ENCODE results near the gene JARID2. TPM values are rescaled to one million over a fixed set of nuclear protein-coding genes. Genes with fewer than 3 reads are reported as not detected.

JARID2 gene
- total RNA-seq, 1 donor from 2014 or later = 43.9 TPM

GRCh38 chr6:15352220-15352619, 106.4 kb downstream of the JARID2 start:
- H3K4me1 Mint-ChIP-seq (ENCODE audit: unreplicated experiment) = peaks cover 63% of the 10 kb centered on the region
- no peak for TF ChIP-seq CTCF (conservative IDR thresholded peaks at IDR 0.05)
- H3K27ac Mint-ChIP-seq = no peak overlapping the region
- DNase-seq (ENCODE audit: extremely low spot score, unreplicated experiment) = no peak
- H3K4me3 Mint-ChIP-seq = no peak overlapping the region
- peaks cover 6% of the 10 kb centered on the region for H3K36me3 Mint-ChIP-seq
- no peaks in the 10 kb centered on the region for H3K9me3 Mint-ChIP-seq
- H3K27me3 Mint-ChIP-seq = no peaks in the 10 kb centered on the region

- Mint-ChIP-seq H3K27ac (no peak overlapping the region), H3K4me3 (no peak overlapping the region), H3K27me3 (no peaks in the 10 kb centered on the region), H3K9me3 (no peaks in the 10 kb centered on the region), H3K4me1 (ENCODE audit: unreplicated experiment) (peaks cover 69% of the 10 kb centered on the region), H3K36me3 (peaks cover 6% of the 10 kb centered on the region)
- no peak for TF ChIP-seq CTCF (conservative IDR thresholded peaks at IDR 0.05)
- no peak for DNase-seq (ENCODE audit: extremely low spot score, unreplicated experiment)
Observed at GRCh38 chr6:15352845-15353244, 107.0 kb downstream of the JARID2 start.

- Mint-ChIP-seq H3K4me1 (ENCODE audit: unreplicated experiment) (peaks cover 73% of the 10 kb centered on the region), H3K27ac (no peak overlapping the region), H3K9me3 (no peaks in the 10 kb centered on the region)
Observed at GRCh38 chr6:15355683-15356099, 109.8 kb downstream of the JARID2 start.

GRCh38 chr6:15356179-15356578, 110.3 kb downstream of the JARID2 start:
- no peak for DNase-seq (ENCODE audit: extremely low spot score, unreplicated experiment)
- Mint-ChIP-seq H3K4me3 (no peak overlapping the region), H3K27ac (no peak overlapping the region), H3K36me3 (no peaks in the 10 kb centered on the region), H3K9me3 (no peaks in the 10 kb centered on the region), H3K4me1 (ENCODE audit: unreplicated experiment) (peaks cover 73% of the 10 kb centered on the region), H3K27me3 (no peaks in the 10 kb centered on the region)
- no peak for TF ChIP-seq CTCF (conservative IDR thresholded peaks at IDR 0.05)

More at GRCh38 chr6:15355683-15356099, 109.8 kb downstream of the JARID2 start:
- Mint-ChIP-seq H3K36me3 (no peaks in the 10 kb centered on the region), H3K4me3 (no peak overlapping the region), H3K27me3 (no peaks in the 10 kb centered on the region)
- no peak for DNase-seq (ENCODE audit: extremely low spot score, unreplicated experiment)
- TF ChIP-seq CTCF (conservative IDR thresholded peaks at IDR 0.05) = no peak

GRCh38 chr6:15356937-15357336, 111.1 kb downstream of the JARID2 start:
- no peak for TF ChIP-seq CTCF (conservative IDR thresholded peaks at IDR 0.05)

GRCh38 chr6:15357782-15358181, 111.9 kb downstream of the JARID2 start:
- peak overlapping the region; percentile 4 for H3K4me3 Mint-ChIP-seq
- no peak for TF ChIP-seq CTCF (conservative IDR thresholded peaks at IDR 0.05)
- no peaks in the 10 kb centered on the region for H3K9me3 Mint-ChIP-seq
- no peak for DNase-seq (ENCODE audit: extremely low spot score, unreplicated experiment)
- no peaks in the 10 kb centered on the region for H3K27me3 Mint-ChIP-seq
- H3K36me3 Mint-ChIP-seq = no peaks in the 10 kb centered on the region
- H3K4me1 Mint-ChIP-seq (ENCODE audit: unreplicated experiment) = peaks cover 57% of the 10 kb centered on the region
- no peak overlapping the region for H3K27ac Mint-ChIP-seq

More at GRCh38 chr6:15356937-15357336, 111.1 kb downstream of the JARID2 start:
- no peaks in the 10 kb centered on the region for H3K9me3 Mint-ChIP-seq
- peaks cover 65% of the 10 kb centered on the region for H3K4me1 Mint-ChIP-seq (ENCODE audit: unreplicated experiment)
- H3K27me3 Mint-ChIP-seq = no peaks in the 10 kb centered on the region
- H3K4me3 Mint-ChIP-seq = no peak overlapping the region
- no peaks in the 10 kb centered on the region for H3K36me3 Mint-ChIP-seq
- no peak for DNase-seq (ENCODE audit: extremely low spot score, unreplicated experiment)
- no peak overlapping the region for H3K27ac Mint-ChIP-seq
